ENCODE results near the gene MAP3K14. TPM values are rescaled to one million over a fixed set of nuclear protein-coding genes. Genes with fewer than 3 reads are reported as not detected.

MAP3K14 gene
- total RNA-seq, 1 donor: 17.4 TPM

- Histone ChIP-seq H3K9me3 (ENCODE audit: low read depth, low read length) (no peaks in the 10 kb centered on the region), H3K4me3 (ENCODE audit: low read length) (no peak overlapping the region), H3K27me3 (ENCODE audit: insufficient read depth, low read length) (no peaks in the 10 kb centered on the region), H3K4me1 (ENCODE audit: insufficient read depth, low read length) (peaks cover 43% of the 10 kb centered on the region)
Observed at GRCh38 chr17:45332989-45333701, 16.3 kb upstream of the MAP3K14 start.

- H3K4me3 ChIP-seq (ENCODE audit: low read length): no peak overlapping the region
- no peaks in the 10 kb centered on the region for H3K27me3 ChIP-seq (ENCODE audit: insufficient read depth, low read length)
- no peaks in the 10 kb centered on the region for H3K9me3 ChIP-seq (ENCODE audit: low read depth, low read length)
- peaks cover 43% of the 10 kb centered on the region for H3K4me1 ChIP-seq (ENCODE audit: insufficient read depth, low read length)
Observed at GRCh38 chr17:45332505-45332904, 15.7 kb upstream of the MAP3K14 start.

GRCh38 chr17:45326626-45327025 lies 9.8 kb upstream of the MAP3K14 start:
- Histone ChIP-seq H3K4me3 (ENCODE audit: low read length) (no peak overlapping the region), H3K4me1 (ENCODE audit: insufficient read depth, low read length) (peaks cover 24% of the 10 kb centered on the region), H3K27me3 (ENCODE audit: insufficient read depth, low read length) (no peaks in the 10 kb centered on the region), H3K9me3 (ENCODE audit: low read depth, low read length) (no peaks in the 10 kb centered on the region)

GRCh38 chr17:45325810-45326209 lies 9.0 kb upstream of the MAP3K14 start:
- Histone ChIP-seq H3K4me3 (ENCODE audit: low read length) (no peak overlapping the region), H3K27me3 (ENCODE audit: insufficient read depth, low read length) (no peaks in the 10 kb centered on the region), H3K9me3 (ENCODE audit: low read depth, low read length) (no peaks in the 10 kb centered on the region), H3K4me1 (ENCODE audit: insufficient read depth, low read length) (peaks cover 26% of the 10 kb centered on the region)

- Histone ChIP-seq H3K27me3 (ENCODE audit: insufficient read depth, low read length) (no peaks in the 10 kb centered on the region), H3K9me3 (ENCODE audit: low read depth, low read length) (no peaks in the 10 kb centered on the region), H3K4me3 (ENCODE audit: low read length) (no peak overlapping the region), H3K4me1 (ENCODE audit: insufficient read depth, low read length) (peaks cover 22% of the 10 kb centered on the region)
Observed at GRCh38 chr17:45324336-45324735, 7.5 kb upstream of the MAP3K14 start.

GRCh38 chr17:45322168-45322567 lies 5.3 kb upstream of the MAP3K14 start:
- Histone ChIP-seq H3K9me3 (ENCODE audit: low read depth, low read length) (no peaks in the 10 kb centered on the region), H3K4me1 (ENCODE audit: insufficient read depth, low read length) (peaks cover 30% of the 10 kb centered on the region), H3K27me3 (ENCODE audit: insufficient read depth, low read length) (no peaks in the 10 kb centered on the region), H3K4me3 (ENCODE audit: low read length) (no peak overlapping the region)

GRCh38 chr17:45320931-45321461 lies 4.2 kb upstream of the MAP3K14 start:
- Histone ChIP-seq H3K27me3 (ENCODE audit: insufficient read depth, low read length) (no peaks in the 10 kb centered on the region), H3K9me3 (ENCODE audit: low read depth, low read length) (no peaks in the 10 kb centered on the region), H3K4me3 (ENCODE audit: low read length) (no peak overlapping the region), H3K4me1 (ENCODE audit: insufficient read depth, low read length) (peaks cover 33% of the 10 kb centered on the region)

GRCh38 chr17:45320349-45320930 lies 3.6 kb upstream of the MAP3K14 start:
- no peak overlapping the region for H3K4me3 ChIP-seq (ENCODE audit: low read length)
- no peaks in the 10 kb centered on the region for H3K27me3 ChIP-seq (ENCODE audit: insufficient read depth, low read length)
- H3K9me3 ChIP-seq (ENCODE audit: low read depth, low read length): no peaks in the 10 kb centered on the region
- H3K4me1 ChIP-seq (ENCODE audit: insufficient read depth, low read length): peaks cover 38% of the 10 kb centered on the region

- Histone ChIP-seq H3K4me1 (ENCODE audit: insufficient read depth, low read length) (peaks cover 50% of the 10 kb centered on the region), H3K9me3 (ENCODE audit: low read depth, low read length) (no peaks in the 10 kb centered on the region), H3K27me3 (ENCODE audit: insufficient read depth, low read length) (no peaks in the 10 kb centered on the region), H3K4me3 (ENCODE audit: low read length) (no peak overlapping the region)
Observed at GRCh38 chr17:45319239-45319703, 2.5 kb upstream of the MAP3K14 start.

- H3K9me3 ChIP-seq (ENCODE audit: low read depth, low read length): no peaks in the 10 kb centered on the region
- H3K4me1 ChIP-seq (ENCODE audit: insufficient read depth, low read length): peaks cover 56% of the 10 kb centered on the region
- H3K27me3 ChIP-seq (ENCODE audit: insufficient read depth, low read length): no peaks in the 10 kb centered on the region
- H3K4me3 ChIP-seq (ENCODE audit: low read length): no peak overlapping the region
Observed at GRCh38 chr17:45318561-45319230, 1.9 kb upstream of the MAP3K14 start.

GRCh38 chr17:45317111-45317928 lies 500 bp upstream of the MAP3K14 start:
- H3K27me3 ChIP-seq (ENCODE audit: insufficient read depth, low read length): no peaks in the 10 kb centered on the region
- peaks cover 70% of the 10 kb centered on the region for H3K4me1 ChIP-seq (ENCODE audit: insufficient read depth, low read length)
- peak overlapping the region; percentile 71 for H3K4me3 ChIP-seq (ENCODE audit: low read length)
- no peaks in the 10 kb centered on the region for H3K9me3 ChIP-seq (ENCODE audit: low read depth, low read length)

- peak overlapping the region; percentile 71 for H3K4me3 ChIP-seq (ENCODE audit: low read length)
Observed at GRCh38 chr17:45315648-45316433, 979 bp downstream of the MAP3K14 start.

GRCh38 chr17:45314741-45315647 lies 1.8 kb downstream of the MAP3K14 start:
- no peaks in the 10 kb centered on the region for H3K27me3 ChIP-seq (ENCODE audit: insufficient read depth, low read length)
- H3K9me3 ChIP-seq (ENCODE audit: low read depth, low read length): no peaks in the 10 kb centered on the region
- peak overlapping the region; percentile 71 for H3K4me3 ChIP-seq (ENCODE audit: low read length)
- H3K4me1 ChIP-seq (ENCODE audit: insufficient read depth, low read length): peaks cover 77% of the 10 kb centered on the region

More at GRCh38 chr17:45315648-45316433, 979 bp downstream of the MAP3K14 start:
- Histone ChIP-seq H3K27me3 (ENCODE audit: insufficient read depth, low read length) (no peaks in the 10 kb centered on the region), H3K9me3 (ENCODE audit: low read depth, low read length) (no peaks in the 10 kb centered on the region), H3K4me1 (ENCODE audit: insufficient read depth, low read length) (peaks cover 77% of the 10 kb centered on the region)
